ENCODE measurements around the gene NT5M.

Gene NT5M

DNA sequence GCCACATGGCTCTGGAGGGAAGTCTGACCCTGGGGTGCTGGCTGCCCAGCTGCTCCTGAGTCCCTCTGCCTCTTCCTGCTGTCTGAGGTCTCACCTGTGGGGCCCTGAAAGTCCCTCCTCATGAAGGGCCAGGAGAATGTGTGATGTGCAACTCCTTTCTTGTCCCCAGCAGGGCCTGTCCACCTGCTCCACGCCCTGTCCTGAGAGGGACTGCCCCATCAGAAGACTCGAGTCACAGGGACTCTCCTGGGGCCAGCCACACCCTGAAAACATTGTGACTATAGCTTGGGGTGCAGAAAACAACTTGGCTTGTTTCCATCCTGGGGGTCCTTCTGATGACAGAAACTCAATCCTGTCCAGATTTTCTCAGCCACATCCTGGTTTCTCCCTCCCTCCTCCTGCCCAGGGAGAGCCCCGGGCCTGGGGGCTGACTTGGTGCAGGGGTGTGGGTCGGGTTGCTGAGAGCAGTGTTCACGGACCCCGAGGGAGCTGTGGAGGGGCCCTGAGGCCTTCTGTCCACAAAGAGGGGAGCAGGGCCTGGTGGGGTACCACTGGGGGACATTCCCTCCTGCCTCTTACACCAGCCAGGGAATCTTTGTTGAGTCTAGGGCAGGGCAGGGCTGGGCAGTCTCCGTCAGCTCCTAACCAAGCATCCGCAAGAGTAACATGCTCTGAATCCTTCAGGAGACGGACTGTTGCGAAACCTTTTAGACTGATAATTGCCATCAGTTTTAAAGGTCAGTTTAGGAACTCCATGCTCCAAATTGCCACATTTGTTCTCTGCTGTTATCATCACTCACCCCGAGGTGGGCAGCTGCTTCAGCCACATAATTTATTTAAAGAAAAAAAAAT is 45.9 kb downstream of the NT5M start:
- Histone ChIP-seq H3K27me3 (ENCODE audit: insufficient read depth, poor library complexity, severe bottlenecking) (no peaks in the 10 kb centered on the region), H3K27ac (replicated peaks) (no peak overlapping the region), H3K4me3 (replicated peaks; ENCODE audit: insufficient read depth, low read length) (no peak overlapping the region)
- TF ChIP-seq POLR2AphosphoS5 (IDR thresholded peaks at IDR 0.05; ENCODE audit: low read depth), result no peak
- TF ChIP-seq, protein P1, sequence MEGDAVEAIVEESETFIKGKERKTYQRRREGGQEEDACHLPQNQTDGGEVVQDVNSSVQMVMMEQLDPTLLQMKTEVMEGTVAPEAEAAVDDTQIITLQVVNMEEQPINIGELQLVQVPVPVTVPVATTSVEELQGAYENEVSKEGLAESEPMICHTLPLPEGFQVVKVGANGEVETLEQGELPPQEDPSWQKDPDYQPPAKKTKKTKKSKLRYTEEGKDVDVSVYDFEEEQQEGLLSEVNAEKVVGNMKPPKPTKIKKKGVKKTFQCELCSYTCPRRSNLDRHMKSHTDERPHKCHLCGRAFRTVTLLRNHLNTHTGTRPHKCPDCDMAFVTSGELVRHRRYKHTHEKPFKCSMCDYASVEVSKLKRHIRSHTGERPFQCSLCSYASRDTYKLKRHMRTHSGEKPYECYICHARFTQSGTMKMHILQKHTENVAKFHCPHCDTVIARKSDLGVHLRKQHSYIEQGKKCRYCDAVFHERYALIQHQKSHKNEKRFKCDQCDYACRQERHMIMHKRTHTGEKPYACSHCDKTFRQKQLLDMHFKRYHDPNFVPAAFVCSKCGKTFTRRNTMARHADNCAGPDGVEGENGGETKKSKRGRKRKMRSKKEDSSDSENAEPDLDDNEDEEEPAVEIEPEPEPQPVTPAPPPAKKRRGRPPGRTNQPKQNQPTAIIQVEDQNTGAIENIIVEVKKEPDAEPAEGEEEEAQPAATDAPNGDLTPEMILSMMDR (IDR thresholded peaks at IDR 0.05; ENCODE audit: insufficient read depth, low read length), result no peak
- TF ChIP-seq SPI1 (IDR thresholded peaks at IDR 0.05; ENCODE audit: borderline replicate concordance, low read depth), result no peak
- TF ChIP-seq, protein P2, sequence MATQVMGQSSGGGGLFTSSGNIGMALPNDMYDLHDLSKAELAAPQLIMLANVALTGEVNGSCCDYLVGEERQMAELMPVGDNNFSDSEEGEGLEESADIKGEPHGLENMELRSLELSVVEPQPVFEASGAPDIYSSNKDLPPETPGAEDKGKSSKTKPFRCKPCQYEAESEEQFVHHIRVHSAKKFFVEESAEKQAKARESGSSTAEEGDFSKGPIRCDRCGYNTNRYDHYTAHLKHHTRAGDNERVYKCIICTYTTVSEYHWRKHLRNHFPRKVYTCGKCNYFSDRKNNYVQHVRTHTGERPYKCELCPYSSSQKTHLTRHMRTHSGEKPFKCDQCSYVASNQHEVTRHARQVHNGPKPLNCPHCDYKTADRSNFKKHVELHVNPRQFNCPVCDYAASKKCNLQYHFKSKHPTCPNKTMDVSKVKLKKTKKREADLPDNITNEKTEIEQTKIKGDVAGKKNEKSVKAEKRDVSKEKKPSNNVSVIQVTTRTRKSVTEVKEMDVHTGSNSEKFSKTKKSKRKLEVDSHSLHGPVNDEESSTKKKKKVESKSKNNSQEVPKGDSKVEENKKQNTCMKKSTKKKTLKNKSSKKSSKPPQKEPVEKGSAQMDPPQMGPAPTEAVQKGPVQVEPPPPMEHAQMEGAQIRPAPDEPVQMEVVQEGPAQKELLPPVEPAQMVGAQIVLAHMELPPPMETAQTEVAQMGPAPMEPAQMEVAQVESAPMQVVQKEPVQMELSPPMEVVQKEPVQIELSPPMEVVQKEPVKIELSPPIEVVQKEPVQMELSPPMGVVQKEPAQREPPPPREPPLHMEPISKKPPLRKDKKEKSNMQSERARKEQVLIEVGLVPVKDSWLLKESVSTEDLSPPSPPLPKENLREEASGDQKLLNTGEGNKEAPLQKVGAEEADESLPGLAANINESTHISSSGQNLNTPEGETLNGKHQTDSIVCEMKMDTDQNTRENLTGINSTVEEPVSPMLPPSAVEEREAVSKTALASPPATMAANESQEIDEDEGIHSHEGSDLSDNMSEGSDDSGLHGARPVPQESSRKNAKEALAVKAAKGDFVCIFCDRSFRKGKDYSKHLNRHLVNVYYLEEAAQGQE (IDR thresholded peaks at IDR 0.05; ENCODE audit: insufficient replicate concordance, low read depth), result no peak
- no peak for TF ChIP-seq GABPA (IDR thresholded peaks at IDR 0.05; ENCODE audit: low read depth)
- no peak for DNase-seq (ENCODE audit: low read depth in 1 of 2, low spot score in 1 of 2)

DNA sequence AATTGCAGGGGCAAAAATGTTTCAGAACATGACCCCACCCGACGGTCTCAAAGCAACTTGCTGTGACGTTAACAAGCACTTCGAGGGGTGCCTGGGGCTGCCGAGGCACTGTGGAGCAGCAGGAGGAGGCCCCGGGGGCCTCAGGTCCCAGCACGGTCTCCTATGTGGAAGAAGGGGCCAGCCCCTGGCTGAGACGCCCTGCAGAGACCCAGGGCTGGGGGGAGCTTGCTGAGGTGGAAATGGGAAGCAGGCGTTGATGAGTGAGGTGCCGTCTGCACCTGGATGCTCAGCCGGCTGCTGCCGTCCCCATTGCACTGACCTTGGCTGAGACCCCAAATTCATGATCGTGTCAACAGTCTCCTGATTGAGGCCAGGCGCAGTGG is 46.5 kb downstream of the NT5M start:
- H3K27me3 ChIP-seq (ENCODE audit: insufficient read depth, poor library complexity, severe bottlenecking), result no peaks in the 10 kb centered on the region
- no peak overlapping the region for H3K4me3 ChIP-seq (replicated peaks; ENCODE audit: insufficient read depth, low read length)
- no peak for DNase-seq (ENCODE audit: low read depth in 1 of 2, low spot score in 1 of 2)
- no peak overlapping the region for H3K27ac ChIP-seq (replicated peaks)
- TF ChIP-seq POLR2AphosphoS5 (IDR thresholded peaks at IDR 0.05; ENCODE audit: low read depth) (no peak), GABPA (IDR thresholded peaks at IDR 0.05; ENCODE audit: low read depth) (no peak), SPI1 (IDR thresholded peaks at IDR 0.05; ENCODE audit: borderline replicate concordance, low read depth) (no peak)
- TF ChIP-seq, protein P2 (IDR thresholded peaks at IDR 0.05; ENCODE audit: insufficient replicate concordance, low read depth), result no peak
- TF ChIP-seq, protein P1 (IDR thresholded peaks at IDR 0.05; ENCODE audit: insufficient read depth, low read length), result no peak

DNA sequence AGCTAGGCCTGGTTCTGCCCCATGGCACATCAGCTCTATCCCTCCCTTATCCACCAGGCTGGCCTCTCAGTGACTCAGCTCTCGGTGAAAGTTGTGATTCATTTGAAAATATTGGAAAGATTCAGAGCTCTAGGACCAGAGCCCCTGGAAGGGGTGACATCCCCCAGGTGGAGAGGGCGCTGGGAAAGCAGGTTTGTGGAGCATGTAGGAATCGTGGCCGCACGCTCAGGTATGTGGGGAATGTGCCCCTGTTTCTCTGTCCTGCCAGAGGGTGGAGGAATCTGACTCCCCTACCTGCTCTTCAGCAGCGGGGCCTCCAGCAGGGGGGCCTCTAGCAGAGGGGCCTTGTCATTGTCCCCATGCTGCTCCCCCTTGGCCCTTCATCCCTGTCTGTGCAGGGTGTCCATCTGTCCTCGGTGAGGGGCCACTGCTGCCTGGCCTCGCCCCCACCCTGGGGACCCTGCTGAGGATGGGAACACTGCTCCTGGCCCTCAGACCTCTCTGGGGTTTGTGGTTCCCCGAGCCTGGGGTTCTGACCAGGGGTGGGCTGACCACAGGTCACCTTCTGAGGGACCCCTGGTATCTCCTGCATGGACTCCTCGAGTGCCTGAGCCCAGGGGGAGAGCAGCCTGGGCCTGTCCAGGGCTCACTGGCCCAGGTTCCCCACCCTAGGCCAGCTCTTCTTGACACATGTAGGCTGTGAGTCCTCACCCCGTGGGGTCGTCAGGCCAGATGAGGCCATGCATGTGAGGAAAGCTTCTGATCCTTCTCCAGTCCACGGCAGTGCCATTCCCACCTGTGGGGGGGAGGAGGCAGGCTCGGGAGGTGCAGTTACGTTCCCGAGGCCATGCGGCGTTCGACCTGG is 47.5 kb downstream of the NT5M start:
- TF ChIP-seq SPI1 (IDR thresholded peaks at IDR 0.05; ENCODE audit: borderline replicate concordance, low read depth) (no peak), GABPA (IDR thresholded peaks at IDR 0.05; ENCODE audit: low read depth) (no peak), POLR2AphosphoS5 (IDR thresholded peaks at IDR 0.05; ENCODE audit: low read depth) (no peak)
- TF ChIP-seq, protein P1 (IDR thresholded peaks at IDR 0.05; ENCODE audit: insufficient read depth, low read length), result no peak
- TF ChIP-seq, protein P2 (IDR thresholded peaks at IDR 0.05; ENCODE audit: insufficient replicate concordance, low read depth), result no peak

More for the DNA sequence above, 47.5 kb downstream of the NT5M start:
- Histone ChIP-seq H3K27me3 (ENCODE audit: insufficient read depth, poor library complexity, severe bottlenecking) (no peaks in the 10 kb centered on the region), H3K27ac (replicated peaks) (no peak overlapping the region), H3K4me3 (replicated peaks; ENCODE audit: insufficient read depth, low read length) (no peak overlapping the region)
- no peak for DNase-seq (ENCODE audit: low read depth in 1 of 2, low spot score in 1 of 2)

Data from HL-60 (cell line).